ENCODE measurements around the gene JPT1.
A peak's percentile ranks its signal among the peaks of the same experiment; 100 is the strongest.
"Not testable (repeated sequence)": the region's sequence is repeated elsewhere in the genome, so short reads cannot be mapped to it uniquely, and the experiment has no call there.

Gene JPT1

GRCh38 chr17:75154195-75155106 lies at the start of gene JPT1:
TSS of gene JPT1 (minus strand) at chr17:75154512. CDS start at chr17:75154397, 115 bp downstream.
- DNase-seq (ENCODE audit: low read depth) = peak; percentile 98

GRCh38 chr17:75199886-75200618 lies 45.7 kb upstream of the JPT1 start:
- DNase-seq (ENCODE audit: low read depth) = no peak

GRCh38 chr17:75194879-75195278 lies 40.6 kb upstream of the JPT1 start:
- no peak for DNase-seq (ENCODE audit: low read depth)

- no peak for DNase-seq (ENCODE audit: low read depth)
Observed at GRCh38 chr17:75191584-75191983, 37.3 kb upstream of the JPT1 start.

GRCh38 chr17:75188614-75189013 lies 34.3 kb upstream of the JPT1 start:
- DNase-seq (ENCODE audit: low read depth) = no peak

- DNase-seq (ENCODE audit: low read depth) = no peak
Observed at GRCh38 chr17:75183999-75184884, 29.9 kb upstream of the JPT1 start.

- DNase-seq (ENCODE audit: low read depth) = peak; percentile 90
Observed at GRCh38 chr17:75182569-75183436, 28.5 kb upstream of the JPT1 start, which contains the start of gene SUMO2. TSS of gene SUMO2 (minus strand) at chr17:75182959. CDS start at chr17:75182834, 125 bp downstream.

- no peak for DNase-seq (ENCODE audit: low read depth)
Observed at GRCh38 chr17:75182319-75182568, 27.9 kb upstream of the JPT1 start.

GRCh38 chr17:75181608-75182318 lies 27.5 kb upstream of the JPT1 start:
- peak; percentile 43 for DNase-seq (ENCODE audit: low read depth)

GRCh38 chr17:75181110-75181509 lies 26.8 kb upstream of the JPT1 start:
- DNase-seq (ENCODE audit: low read depth) = no peak

- DNase-seq (ENCODE audit: low read depth) = no peak
Observed at GRCh38 chr17:75178453-75178852, 24.1 kb upstream of the JPT1 start.

- no peak for DNase-seq (ENCODE audit: low read depth)
Observed at GRCh38 chr17:75176625-75177024, 22.3 kb upstream of the JPT1 start.

- DNase-seq (ENCODE audit: low read depth) = no peak
Observed at GRCh38 chr17:75174996-75175395, 20.7 kb upstream of the JPT1 start.

- DNase-seq (ENCODE audit: low read depth) = no peak
Observed at GRCh38 chr17:75173526-75173925, 19.2 kb upstream of the JPT1 start.

GRCh38 chr17:75168998-75169397 lies 14.7 kb upstream of the JPT1 start:
- no peak for DNase-seq (ENCODE audit: low read depth)

GRCh38 chr17:75164606-75165005 lies 10.3 kb upstream of the JPT1 start:
- not testable (repeated sequence) for DNase-seq (ENCODE audit: low read depth)

GRCh38 chr17:75163074-75163473 lies 8.8 kb upstream of the JPT1 start:
- DNase-seq (ENCODE audit: low read depth) = no peak

- no peak for DNase-seq (ENCODE audit: low read depth)
Observed at GRCh38 chr17:75160211-75160610, 5.9 kb upstream of the JPT1 start.

GRCh38 chr17:75159196-75160031 lies 5.1 kb upstream of the JPT1 start:
- DNase-seq (ENCODE audit: low read depth) = no peak

GRCh38 chr17:75158480-75158879 lies 4.2 kb upstream of the JPT1 start:
- DNase-seq (ENCODE audit: low read depth) = not testable (repeated sequence)

Data from T-helper 22 cell (primary cell).